ENCODE measurements around the gene TOLLIP. TPM values are rescaled to one million over a fixed set of nuclear protein-coding genes. Genes with fewer than 3 reads are reported as not detected.
A peak's percentile ranks its signal among the peaks of the same experiment; 100 is the strongest.

The TOLLIP gene
- total and polyA plus RNA-seq, 8 donors = 14.9 to 119 (median 35.8) TPM

- intact Hi-C loops (cut with DNase I; ENCODE audit: low total_unique reads) = no loop called here
- peak; percentile 61 to 80 for DNase-seq
- Histone ChIP-seq H3K4me3 (no peak overlapping the region), H3K4me1 (peaks cover 0 to 7% (median 2%) of the 10 kb centered on the region in 4 donors), H3K9me3 (no peaks in the 10 kb centered on the region), H3K36me3 (peaks cover 0 to 3% (median 0%) of the 10 kb centered on the region in 4 donors), H3K27ac (no peak overlapping the region), H3K27me3 (peaks cover 0 to 4% (median 0%) of the 10 kb centered on the region in 3 donors)
- TF ChIP-seq EP300 (IDR thresholded peaks at IDR 0.05) = no peak
- no peak for TF ChIP-seq POLR2AphosphoS5 (IDR thresholded peaks at IDR 0.05)
- TF ChIP-seq, protein P1, sequence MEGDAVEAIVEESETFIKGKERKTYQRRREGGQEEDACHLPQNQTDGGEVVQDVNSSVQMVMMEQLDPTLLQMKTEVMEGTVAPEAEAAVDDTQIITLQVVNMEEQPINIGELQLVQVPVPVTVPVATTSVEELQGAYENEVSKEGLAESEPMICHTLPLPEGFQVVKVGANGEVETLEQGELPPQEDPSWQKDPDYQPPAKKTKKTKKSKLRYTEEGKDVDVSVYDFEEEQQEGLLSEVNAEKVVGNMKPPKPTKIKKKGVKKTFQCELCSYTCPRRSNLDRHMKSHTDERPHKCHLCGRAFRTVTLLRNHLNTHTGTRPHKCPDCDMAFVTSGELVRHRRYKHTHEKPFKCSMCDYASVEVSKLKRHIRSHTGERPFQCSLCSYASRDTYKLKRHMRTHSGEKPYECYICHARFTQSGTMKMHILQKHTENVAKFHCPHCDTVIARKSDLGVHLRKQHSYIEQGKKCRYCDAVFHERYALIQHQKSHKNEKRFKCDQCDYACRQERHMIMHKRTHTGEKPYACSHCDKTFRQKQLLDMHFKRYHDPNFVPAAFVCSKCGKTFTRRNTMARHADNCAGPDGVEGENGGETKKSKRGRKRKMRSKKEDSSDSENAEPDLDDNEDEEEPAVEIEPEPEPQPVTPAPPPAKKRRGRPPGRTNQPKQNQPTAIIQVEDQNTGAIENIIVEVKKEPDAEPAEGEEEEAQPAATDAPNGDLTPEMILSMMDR (IDR thresholded peaks at IDR 0.05) = no peak
- TF ChIP-seq POLR2A (IDR thresholded peaks at IDR 0.05) = no peak
- WGBS, 5 donors = 39 to 70% (median 46%) methylated on average over 12 to 34 of the region's 34 CpGs
Measured at GRCh38 chr11:1238767-1239595, 70.5 kb downstream of the TOLLIP start.

DNA sequence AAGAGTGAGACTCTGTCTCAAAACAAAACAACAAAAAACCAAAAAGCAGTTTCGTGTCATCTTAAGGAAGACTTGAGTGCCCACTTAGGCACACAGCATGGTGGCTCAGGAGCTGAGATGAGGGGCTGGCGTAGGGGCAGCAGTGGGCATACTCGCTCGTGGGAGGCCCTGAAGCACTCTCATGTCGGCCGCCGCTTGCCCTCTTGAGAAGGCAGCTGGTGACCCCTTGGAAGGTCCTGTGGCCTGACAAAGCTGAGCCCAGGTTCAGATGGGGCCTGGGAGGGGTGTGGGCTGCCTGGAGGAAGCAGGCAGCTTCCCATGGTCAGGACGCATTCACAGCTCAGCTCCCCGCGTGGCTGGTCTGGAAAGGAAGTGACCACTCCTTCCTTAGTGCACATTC is 71.6 kb downstream of the TOLLIP start:
- intact Hi-C loops (cut with DNase I; ENCODE audit: low total_unique reads) = no loop called here
- Histone ChIP-seq H3K27me3 (peaks cover 0 to 8% (median 0%) of the 10 kb centered on the region in 3 donors), H3K36me3 (peaks cover 0 to 3% (median 0%) of the 10 kb centered on the region in 4 donors), H3K9me3 (no peaks in the 10 kb centered on the region), H3K27ac (no peak overlapping the region), H3K4me3 (no peak overlapping the region), H3K4me1 (peaks cover 0 to 12% (median 10%) of the 10 kb centered on the region in 4 donors)
- DNase-seq = no peak
- TF ChIP-seq EP300 (IDR thresholded peaks at IDR 0.05) = no peak
- TF ChIP-seq, protein P1 (IDR thresholded peaks at IDR 0.05) = no peak
- TF ChIP-seq POLR2A (IDR thresholded peaks at IDR 0.05) = no peak
- no peak for TF ChIP-seq POLR2AphosphoS5 (IDR thresholded peaks at IDR 0.05)
- WGBS, 5 donors = 78 to 86% (median 79%) methylated on average over 10 of the region's 10 CpGs

GRCh38 chr11:1237128-1237580 is 72.3 kb downstream of the TOLLIP start:
- intact Hi-C loops (cut with DNase I; ENCODE audit: low total_unique reads) = no loop called here
- H3K4me1 ChIP-seq = peaks cover 0 to 12% (median 10%) of the 10 kb centered on the region in 4 donors
- peak; percentile 61 to 66 for DNase-seq
- H3K27me3 ChIP-seq = peaks cover 0 to 15% (median 0%) of the 10 kb centered on the region in 3 donors
- H3K27ac ChIP-seq = no peak overlapping the region
- H3K36me3 ChIP-seq = peaks cover 0 to 3% (median 0%) of the 10 kb centered on the region in 4 donors
- H3K9me3 ChIP-seq = no peaks in the 10 kb centered on the region
- TF ChIP-seq POLR2AphosphoS5 (IDR thresholded peaks at IDR 0.05) (no peak), EP300 (IDR thresholded peaks at IDR 0.05) (no peak), POLR2A (IDR thresholded peaks at IDR 0.05) (no peak)
- TF ChIP-seq, protein P1 (IDR thresholded peaks at IDR 0.05) = no peak
- no peak overlapping the region for H3K4me3 ChIP-seq
- 37 to 57% (median 47%) methylated on average over 6 to 13 of the region's 13 CpGs for WGBS, 5 donors

- intact Hi-C loops (cut with DNase I; ENCODE audit: low total_unique reads) = no loop called here
- Histone ChIP-seq H3K36me3 (peaks cover 0 to 3% (median 0%) of the 10 kb centered on the region in 4 donors), H3K27me3 (peaks cover 0 to 22% (median 0%) of the 10 kb centered on the region in 3 donors), H3K4me3 (no peak overlapping the region), H3K4me1 (peaks cover 0 to 12% (median 10%) of the 10 kb centered on the region in 4 donors), H3K9me3 (no peaks in the 10 kb centered on the region), H3K27ac (no peak overlapping the region)
- DNase-seq = no peak
- TF ChIP-seq POLR2A (IDR thresholded peaks at IDR 0.05) (no peak), EP300 (IDR thresholded peaks at IDR 0.05) (no peak), POLR2AphosphoS5 (IDR thresholded peaks at IDR 0.05) (no peak)
- TF ChIP-seq, protein P1 (IDR thresholded peaks at IDR 0.05) = no peak
- 82 to 88% (median 87%) methylated on average over 5 to 37 of the region's 37 CpGs for WGBS, 5 donors
Measured at GRCh38 chr11:1236316-1237127, 72.9 kb downstream of the TOLLIP start.

Data from stomach (tissue), 9 donors.